Stimulated activated CD8-positive, alpha-beta memory T cell treated with anti-CD3 and anti-CD28 coated beads, Interleukin-7, amount 100 ng/mL, for 1 hour (primary cell): Measurements from ENCODE around the gene PCK1.

Experiments
- DNase-seq, 2 donors: peaks; one replicate each; pipeline ENCODE4 v3.0.0-alpha.2; 2020; ENCODE audit warnings: low read depth in 2 of 2

PCK1 gene

DNA sequence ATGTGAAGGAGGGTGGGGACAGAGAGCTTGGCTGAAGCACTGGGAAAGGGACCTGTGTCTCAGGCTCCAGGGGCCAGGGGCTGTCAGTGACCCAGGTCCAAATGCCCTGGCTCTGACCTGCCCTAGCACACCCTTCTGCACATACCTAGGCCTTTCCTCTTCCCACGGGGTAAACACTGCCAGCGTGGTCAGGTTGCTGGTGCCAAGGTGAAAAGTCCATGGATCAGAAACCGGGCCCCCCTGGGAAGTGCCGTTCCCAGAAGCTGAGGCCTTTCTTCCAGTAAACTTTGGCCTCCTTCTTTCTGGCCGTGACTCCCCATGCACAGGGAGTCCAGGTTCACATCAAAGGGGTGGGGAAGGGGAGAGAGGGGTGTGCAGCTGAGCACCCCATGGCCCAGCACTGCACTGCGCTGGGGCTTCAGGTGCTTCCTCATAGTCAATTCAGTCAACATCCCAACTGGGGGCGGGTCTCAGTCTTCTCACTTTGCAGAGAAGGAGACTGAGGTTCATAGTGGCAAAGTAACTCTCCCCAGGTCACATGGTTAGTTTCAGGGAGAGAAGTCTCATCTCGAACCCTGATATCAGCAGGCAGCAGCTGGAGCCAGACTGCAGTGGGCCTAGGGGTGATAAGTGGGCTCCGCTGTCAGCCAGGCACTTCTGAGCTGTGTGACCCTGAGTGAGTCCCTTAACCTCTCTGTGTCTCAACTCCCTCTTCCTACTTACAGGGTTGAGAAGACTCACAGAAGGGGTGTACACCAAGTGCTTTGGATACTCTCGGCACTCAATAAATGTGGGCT is 17.0 kb downstream of the PCK1 start:
- no peak for DNase-seq

DNA sequence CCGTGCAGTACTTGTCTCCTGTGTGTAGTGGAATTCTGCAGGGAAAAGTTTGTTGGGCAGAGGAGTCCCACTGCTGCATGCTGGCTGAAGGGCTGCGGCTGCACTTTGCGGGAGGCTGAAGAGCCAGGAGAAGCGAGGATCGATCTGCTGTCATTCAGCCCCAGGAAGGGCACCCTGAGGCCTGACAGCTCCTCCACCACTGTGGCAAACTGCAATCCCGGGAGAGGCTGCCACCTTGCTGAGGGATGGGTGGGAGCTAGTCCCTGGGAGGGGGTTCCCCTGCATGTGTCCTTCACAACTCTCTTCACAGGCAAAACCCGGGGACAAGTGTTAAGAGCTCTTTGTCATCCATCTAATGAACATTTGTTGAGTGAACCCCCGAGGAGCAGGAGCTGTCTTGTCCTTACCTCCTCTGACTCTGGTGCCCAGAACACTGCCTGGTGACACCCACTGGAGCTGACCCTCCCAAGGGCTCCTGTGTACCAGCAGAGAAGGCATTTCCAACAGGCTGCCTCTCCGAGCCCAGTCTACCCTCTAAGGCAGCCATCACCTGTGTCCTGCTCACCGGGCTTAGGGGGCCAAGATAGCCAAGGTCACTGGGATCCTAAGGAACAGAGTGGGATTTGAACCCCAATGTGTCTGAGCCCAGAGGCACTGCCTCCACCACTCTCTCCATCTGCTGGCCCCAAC is 17.7 kb downstream of the PCK1 start:
- DNase-seq: no peak

GRCh38 chr20:57579331-57579897 is 18.5 kb downstream of the PCK1 start:
- no peak for DNase-seq

DNA sequence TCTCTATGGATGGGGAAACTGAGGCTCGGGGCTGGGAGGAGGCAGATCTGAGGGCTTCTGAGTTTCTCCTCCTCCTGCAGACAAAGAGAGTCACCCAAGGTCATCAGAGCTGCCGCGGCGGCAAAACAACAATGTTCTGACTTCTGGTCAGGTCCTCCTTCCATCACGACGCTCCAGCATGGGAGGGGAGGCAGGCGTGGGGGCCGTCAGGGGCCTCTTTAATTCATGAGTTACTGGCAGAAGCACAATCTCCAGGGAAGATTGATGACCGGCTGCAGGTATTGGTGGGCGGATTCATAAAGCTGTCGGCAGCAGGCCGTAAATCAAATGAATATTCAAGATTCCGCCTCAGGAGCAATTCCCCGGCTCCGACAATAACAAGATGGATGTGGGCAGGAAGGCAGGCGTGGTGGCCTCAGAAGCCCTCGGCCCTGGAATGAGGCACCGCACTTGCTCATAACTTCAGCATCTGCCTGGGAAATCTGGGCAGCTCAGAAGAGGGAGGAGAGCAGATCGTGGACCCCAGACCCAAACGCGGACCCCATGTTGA is 19.1 kb downstream of the PCK1 start:
- no peak for DNase-seq

DNA sequence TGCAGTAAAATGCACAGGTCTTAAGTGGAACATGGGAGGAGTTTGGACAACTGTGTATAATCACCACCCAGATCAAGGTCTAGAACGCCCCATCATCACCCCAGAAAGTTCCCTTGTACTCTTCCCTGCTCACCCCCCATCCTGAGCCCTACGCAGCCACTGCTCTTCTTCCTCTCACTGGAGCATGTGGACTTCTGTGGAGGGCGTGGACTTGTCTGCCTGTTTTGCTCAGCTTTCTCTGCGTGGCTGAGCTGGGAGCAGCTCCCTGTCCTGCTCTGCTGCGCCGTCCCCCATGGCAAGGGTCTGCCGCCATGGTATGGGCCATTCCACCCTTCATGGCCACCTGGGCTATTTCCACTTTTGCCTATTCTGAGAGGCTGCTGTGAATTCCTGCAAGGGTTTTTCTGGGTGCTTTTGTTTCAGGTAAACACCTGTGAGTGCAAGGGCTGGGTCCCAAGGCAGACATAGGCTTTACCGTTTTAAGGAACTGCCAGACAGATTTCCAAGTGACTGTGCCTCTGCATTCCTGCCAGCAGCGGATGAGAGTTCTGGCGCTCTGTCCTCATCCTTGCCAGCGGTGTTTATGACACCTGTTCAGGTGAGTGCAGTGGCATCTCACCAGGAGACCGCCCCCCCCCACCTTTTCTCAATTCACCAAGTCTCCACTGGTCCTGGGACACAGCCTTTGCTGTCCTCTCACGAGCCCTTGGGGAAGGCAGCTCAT is 19.7 kb downstream of the PCK1 start:
- no peak for DNase-seq

GRCh38 chr20:57581202-57582028 is 20.5 kb downstream of the PCK1 start:
- no peak for DNase-seq

DNA sequence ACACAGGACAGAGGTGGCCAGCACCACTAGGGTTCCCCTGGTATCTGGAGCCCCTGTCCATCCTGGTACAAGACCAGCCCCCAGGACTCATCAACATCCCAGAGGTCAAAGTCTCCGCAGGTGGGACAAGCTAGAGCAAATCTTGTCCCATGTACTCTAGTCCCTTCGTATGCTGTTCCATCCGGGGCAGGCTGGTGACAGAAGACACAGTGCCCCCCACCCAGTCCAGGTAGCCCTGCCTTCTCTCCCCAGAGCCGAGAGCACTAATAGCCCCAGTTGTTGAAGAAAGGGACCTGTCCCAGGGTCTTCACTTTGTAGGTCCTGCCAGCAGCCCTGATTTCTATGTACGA is 21.1 kb downstream of the PCK1 start:
- no peak for DNase-seq

DNA sequence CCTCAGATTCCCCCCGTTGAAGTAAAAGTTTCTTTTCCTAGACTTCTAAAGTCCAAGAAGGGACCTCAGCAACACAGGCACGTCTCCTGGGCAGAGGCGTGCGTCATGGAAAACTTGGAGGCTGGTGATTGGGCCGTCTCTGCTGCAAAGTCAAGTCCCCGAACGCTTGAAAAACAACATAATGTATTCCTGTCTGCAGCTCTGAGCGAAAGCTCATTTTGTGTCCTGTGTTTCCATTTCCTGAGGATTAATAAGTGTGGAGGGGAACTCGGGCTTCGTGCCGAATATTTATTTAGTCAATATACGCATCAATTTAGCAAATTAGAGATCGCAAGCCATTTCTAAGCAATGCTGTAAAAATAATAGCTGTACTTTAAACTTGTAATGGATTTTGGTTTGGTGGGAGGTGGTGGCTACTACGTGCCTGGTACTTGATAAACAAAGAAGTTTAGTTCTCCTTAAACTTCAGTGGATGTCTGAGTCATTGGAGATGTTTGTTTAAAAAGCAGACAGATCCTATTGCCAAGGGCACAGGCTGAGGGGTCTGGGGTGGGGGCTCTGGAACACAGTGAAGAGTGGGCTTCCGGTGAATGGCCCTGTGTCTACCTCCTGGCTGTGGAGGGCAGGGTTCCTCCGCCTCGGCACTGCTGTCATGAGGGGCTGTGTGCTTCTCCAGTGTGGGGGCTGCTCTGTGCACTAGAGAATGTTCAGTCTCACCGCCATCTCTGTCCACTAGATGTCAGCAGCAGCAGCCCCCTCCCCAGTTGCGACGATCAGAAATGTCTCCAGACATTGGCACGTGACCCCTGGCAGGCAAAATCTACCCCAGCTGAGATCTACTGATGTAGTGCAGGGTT is 21.8 kb downstream of the PCK1 start:
- DNase-seq: no peak

GRCh38 chr20:57583289-57584257 is 22.7 kb downstream of the PCK1 start:
- no peak for DNase-seq

DNA sequence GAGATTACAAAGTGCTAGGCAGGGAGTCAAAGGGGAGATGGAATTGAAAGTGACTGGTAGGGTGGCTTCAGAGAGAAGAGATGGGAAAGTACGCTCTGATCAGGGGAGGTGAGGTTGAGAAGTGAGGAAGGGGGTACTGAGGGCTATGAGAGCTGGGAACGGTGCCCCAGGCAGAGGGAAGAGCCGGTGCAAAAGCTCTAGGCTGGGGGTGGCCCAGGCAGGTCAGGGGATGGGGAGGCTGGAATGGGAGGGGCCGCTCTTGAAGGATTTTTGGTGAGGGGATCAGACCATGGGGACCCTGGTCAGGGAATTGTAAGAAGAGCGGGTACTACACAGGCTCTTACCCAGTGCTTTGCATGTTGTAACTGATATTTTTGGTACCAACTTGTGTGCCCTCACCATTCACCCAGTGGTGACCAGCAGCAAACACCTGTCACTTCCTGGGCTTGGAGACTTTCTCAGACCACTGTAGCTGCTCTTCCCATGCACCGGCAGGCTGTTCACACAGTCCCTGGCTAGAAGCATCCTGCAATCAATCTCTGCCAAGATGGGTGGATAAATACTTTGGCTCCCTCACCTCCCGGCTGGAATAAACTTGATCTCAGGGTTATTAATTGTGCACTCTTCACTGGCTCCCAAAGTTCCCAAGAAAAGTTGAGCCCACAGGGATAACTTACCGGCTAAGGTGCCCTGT is 24.0 kb downstream of the PCK1 start:
- no peak for DNase-seq

DNA sequence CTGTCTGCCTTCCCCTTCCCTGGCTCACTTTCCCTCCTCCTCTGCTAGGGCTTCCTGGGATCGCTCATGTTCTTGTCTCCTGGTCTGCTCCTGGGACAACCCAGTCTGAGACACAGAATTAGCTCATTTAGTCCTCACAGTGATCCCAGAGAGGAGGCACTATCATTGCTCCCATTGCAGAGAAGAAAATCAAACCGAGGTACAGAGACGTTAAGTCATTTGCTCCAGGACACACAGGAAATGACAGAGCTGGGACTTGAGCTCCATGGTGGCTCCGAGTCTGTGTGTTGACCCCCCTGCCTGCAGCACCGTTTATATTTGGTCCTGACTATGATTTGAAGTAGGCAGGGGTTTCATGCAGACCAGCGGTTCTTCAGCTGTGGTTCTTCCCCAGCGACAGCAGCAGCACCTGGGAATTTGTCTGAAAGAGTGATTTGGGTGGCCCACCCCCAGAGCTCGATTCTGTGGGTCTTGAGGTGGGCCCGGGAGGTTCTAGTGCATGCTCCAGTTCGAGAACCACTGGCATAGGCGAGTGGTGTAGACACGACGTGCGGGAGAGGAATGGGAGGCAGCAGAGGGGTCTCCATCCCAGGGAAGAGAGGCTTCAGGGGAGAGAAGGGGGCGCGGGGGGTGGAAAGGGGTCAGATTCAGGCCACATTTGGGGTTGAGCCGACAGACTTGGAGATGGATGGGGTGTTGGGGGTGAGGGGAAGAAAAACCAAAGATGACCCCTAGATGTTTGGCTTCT is 24.7 kb downstream of the PCK1 start:
- no peak for DNase-seq

DNA sequence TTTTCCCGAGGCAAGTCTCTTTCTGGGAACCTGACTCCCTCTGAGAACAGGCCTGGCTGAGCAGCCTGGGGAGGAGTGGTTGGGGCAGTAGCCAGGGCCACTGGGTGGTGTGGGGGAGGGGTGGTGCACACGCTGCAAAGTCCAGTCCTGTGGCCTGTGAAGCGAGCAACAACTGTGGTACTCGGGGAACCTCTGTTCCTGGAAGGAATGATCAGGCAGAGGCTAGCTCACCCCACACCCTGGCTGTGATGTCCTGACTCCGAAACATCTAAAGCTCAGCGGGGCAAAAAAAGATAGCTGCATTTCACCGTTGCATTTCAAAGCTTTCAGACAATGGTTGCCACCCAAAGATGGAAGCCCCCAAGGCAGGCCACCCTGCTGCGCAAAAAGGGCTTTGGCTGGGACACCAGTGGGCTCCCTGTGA is 25.5 kb downstream of the PCK1 start:
- no peak for DNase-seq

- no peak for DNase-seq
Observed at GRCh38 chr20:57586943-57587277, 26.0 kb downstream of the PCK1 start.

GRCh38 chr20:57587278-57587988 is 26.5 kb downstream of the PCK1 start:
- no peak for DNase-seq

DNA sequence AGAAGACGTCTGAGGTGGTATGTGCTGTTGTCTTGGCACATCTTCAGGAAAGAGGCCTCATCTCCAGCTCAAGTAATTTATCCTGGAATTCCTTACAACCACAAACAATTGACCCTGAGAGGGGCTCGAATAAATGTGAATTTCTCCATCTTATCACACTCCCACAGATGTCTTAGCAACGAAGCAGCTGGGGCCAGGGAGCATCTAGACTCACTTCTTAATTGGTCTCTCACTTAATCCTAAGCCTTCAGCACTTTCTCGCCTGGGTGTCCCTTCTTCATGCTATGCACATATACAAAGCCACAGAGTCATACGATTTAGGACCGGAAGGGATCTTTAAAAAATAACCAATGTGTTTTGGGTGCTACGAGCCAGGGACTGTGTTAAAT is 27.1 kb downstream of the PCK1 start:
- no peak for DNase-seq

GRCh38 chr20:57588596-57588995 is 27.7 kb downstream of the PCK1 start:
- DNase-seq: no peak

DNA sequence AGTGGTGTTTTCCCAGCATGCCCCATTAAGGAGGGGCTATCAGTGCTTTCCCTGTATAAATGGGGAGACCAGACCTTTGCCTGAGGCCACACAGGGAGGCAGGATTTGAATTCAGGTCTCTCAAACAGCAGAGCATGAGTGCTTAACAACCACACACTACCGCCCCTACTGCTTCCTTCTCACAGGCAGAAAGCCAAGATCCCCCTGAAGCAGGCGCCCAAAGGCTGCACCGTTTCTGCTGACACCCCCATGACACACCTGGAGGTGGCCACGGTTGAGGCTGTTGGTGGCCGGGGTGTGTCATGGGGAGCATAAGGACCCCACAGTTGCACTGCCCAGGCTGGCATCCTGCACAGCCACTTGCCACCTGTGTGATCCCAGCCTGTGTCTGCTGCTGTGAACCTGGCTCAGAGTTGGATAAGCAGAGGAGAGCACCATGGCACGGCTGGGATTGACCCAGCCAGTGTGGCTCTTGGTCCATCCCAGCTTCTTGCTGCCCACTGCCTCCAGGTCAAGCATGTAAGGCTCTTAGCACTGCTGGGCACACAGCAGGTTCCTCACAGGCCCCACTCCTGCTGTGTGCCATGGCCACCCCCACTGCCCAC is 28.3 kb downstream of the PCK1 start:
- no peak for DNase-seq
